GM12875 (cell line): ENCODE measurements around the gene KLC3.

ENCODE experiments used
- H3K4me3 ChIP-seq: one replicate; pipeline ENCODE4 v1.5.1; 2011; ENCODE audit warnings: low read depth, low read length, control low read depth
- CTCF ChIP-seq: IDR thresholded peaks from 2 replicates; pipeline ENCODE4 v1.5.1; 2011; ENCODE audit warnings: low read depth, mild to moderate bottlenecking, control low read depth, inconsistent platforms, low read length, moderate library complexity, borderline replicate concordance; ENCODE audit not compliant: insufficient read depth

Gene KLC3

DNA sequence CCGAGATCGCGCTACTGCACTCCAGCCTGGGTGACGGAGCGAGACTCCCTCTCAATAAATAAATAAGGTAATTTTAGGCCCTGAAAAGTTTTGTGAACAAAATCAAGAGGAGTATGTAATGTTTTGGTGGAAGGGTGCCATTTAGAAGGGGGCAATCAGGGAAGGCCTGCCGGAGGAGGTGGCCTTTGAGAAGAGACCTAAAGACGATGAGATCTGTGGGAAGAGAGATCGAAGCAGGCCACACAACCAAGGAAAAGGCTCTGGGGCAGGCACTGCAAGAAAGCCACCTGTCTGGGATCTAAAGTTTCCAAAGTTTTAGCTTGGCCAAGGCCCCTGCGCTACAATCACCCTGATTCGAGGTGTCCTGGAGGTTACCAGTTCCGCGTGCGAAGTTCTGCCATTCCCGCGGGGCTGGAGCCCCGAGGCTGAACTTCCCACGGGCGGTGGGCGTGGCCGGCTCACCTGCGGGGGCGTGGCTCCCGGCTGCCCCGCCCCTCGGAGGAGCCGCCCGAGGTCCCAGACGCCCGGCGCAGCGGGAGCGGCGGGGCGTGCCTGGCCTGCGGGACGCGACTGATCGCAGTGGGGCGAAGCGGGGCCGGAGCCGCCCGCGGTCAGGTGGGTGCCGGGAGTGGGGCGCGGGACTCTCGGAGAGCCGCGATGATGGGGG is at the start of gene KLC3:
TSS of gene KLC3 (plus strand) at position 519 of the 667 bp plus-strand sequence. CDS start 4,792 bp downstream, outside the sequence.
- H3K4me3 ChIP-seq: no peak within 1 kb of the TSS
- no peak for TF ChIP-seq CTCF

DNA sequence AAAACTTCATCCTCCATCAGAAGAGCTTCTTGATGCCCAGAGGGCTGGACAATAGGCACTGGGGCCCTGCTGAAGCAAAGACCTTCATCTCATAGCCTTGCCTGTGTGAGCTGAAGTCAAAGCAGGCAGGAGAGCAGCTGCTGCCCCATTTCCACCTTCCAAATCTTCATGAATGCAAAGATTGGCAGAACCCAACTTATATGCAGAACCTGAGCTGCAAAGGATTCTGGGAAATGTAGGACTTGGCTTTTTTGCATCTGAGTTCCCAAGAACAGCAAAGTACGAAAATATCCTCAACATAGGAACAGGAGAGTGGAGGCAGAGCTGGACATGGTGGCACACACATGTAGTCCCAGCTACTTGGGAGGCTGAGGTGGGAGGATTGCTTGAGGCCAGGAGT is 48.7 kb upstream of the KLC3 start:
- no peak for TF ChIP-seq CTCF

DNA sequence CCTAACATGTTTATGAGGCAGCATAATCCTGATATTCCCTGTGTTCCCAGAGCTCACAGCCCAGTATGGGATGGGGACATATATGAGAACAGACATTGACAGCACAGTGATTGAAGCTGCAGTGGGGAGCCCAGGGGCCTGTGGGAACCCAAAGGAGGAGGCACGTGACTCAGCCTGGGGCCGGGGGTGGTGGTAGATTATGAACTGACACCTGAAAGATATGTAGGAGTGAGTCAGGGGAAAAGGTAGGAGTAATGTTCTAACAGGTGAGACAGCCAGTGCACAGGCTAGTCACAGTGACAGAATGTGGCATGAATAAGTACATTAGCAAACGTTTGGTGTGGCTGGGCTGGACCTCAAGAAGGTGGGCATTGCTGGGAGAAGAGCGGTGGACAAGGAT is 46.9 kb upstream of the KLC3 start:
- H3K4me3 ChIP-seq: no peak overlapping the region
- no peak for TF ChIP-seq CTCF

More for the DNA sequence above, 48.7 kb upstream of the KLC3 start:
- H3K4me3 ChIP-seq: no peak overlapping the region

- no peak for TF ChIP-seq CTCF
- no peak overlapping the region for H3K4me3 ChIP-seq
These were observed 46.1 kb upstream of the KLC3 start for GRCh38 chr19:45294291-45295029.

GRCh38 chr19:45295873-45296272 is 44.7 kb upstream of the KLC3 start:
- H3K4me3 ChIP-seq: no peak overlapping the region

DNA sequence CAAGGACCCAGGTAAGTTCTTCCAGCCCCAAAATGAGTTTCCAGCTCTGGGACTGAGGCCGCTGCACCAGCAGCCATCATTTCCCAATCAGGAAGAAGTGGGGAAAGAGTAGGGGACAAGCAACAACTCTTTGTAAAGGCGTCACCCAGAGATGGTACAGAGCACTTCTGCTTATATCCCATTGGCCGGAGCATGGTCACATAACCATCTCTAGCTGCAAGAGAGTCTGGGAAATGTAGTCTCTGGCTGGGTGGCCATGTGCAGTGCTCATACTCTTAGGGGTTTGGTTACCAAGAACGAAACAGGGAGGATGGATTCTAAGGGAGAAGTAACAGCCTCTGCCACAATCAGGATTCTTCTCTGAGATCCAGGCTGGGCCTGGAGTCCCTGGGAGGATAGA is 44.2 kb upstream of the KLC3 start:
- H3K4me3 ChIP-seq: no peak overlapping the region
- no peak for TF ChIP-seq CTCF

More at GRCh38 chr19:45295873-45296272, 44.7 kb upstream of the KLC3 start:
- no peak for TF ChIP-seq CTCF

DNA sequence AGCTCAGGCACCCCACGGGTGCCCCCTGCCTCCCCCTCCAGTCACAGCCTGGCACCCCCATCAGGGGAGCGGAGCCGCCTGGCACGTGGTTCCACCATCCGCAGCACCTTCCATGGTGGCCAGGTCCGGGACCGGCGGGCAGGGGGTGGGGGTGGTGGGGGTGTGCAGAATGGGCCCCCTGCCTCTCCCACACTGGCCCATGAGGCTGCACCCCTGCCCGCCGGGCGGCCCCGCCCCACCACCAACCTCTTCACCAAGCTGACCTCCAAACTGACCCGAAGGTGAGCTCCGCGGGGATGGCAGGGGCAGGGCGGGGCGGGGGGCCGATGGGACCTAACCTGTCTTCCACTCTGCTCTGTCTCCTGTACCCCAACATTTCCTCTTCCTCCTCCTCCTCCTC is 42.9 kb upstream of the KLC3 start:
- no peak for TF ChIP-seq CTCF
- H3K4me3 ChIP-seq: no peak overlapping the region
